DMS114 treated with DMSO at 0.1 percent for 48 hours (cell line): Measurements from ENCODE around the gene CBFB.
A peak's percentile ranks its signal among the peaks of the same experiment; 100 is the strongest.
"Not testable (repeated sequence)": the region's sequence is repeated elsewhere in the genome, so short reads cannot be mapped to it uniquely, and the experiment has no call there.

ENCODE experiments used
- DNase-seq: peaks from one replicate; lab custom pipeline; 2025; ENCODE audit not compliant: unreplicated experiment; lab: John Stamatoyannopoulos, UW

The CBFB gene

GRCh38 chr16:67120025-67120424 lies 91.1 kb downstream of the CBFB start:
- no peak for DNase-seq

- not testable (repeated sequence) for DNase-seq
Measured at GRCh38 chr16:67122799-67123198, 93.8 kb downstream of the CBFB start.

- no peak for DNase-seq
Measured at GRCh38 chr16:67128417-67128816, 99.5 kb downstream of the CBFB start.

- DNase-seq: no peak
Measured at GRCh38 chr16:67128887-67129286, 99.9 kb downstream of the CBFB start.

GRCh38 chr16:67129422-67129821 lies 100.5 kb downstream of the CBFB start:
- DNase-seq: no peak

GRCh38 chr16:67137605-67138004 lies 108.7 kb downstream of the CBFB start:
- DNase-seq: no peak

- DNase-seq: no peak
Measured at GRCh38 chr16:67141391-67141790, 112.4 kb downstream of the CBFB start.

- DNase-seq: no peak
Measured at GRCh38 chr16:67142342-67142741, 113.4 kb downstream of the CBFB start.

GRCh38 chr16:67144943-67145342 lies 116.0 kb downstream of the CBFB start:
- no peak for DNase-seq

- no peak for DNase-seq
Measured at GRCh38 chr16:67145746-67146145, 116.8 kb downstream of the CBFB start.

GRCh38 chr16:67146523-67147357 lies 117.8 kb downstream of the CBFB start:
- DNase-seq: no peak

- no peak for DNase-seq
Measured at GRCh38 chr16:67147437-67148140, 118.6 kb downstream of the CBFB start.

GRCh38 chr16:67148221-67148620 lies 119.3 kb downstream of the CBFB start:
- no peak for DNase-seq

GRCh38 chr16:67148656-67149275 lies 119.8 kb downstream of the CBFB start:
- DNase-seq: no peak

- DNase-seq: no peak
Measured at GRCh38 chr16:67149276-67150046, 120.5 kb downstream of the CBFB start.

GRCh38 chr16:67150047-67150832 lies 121.3 kb downstream of the CBFB start:
- DNase-seq: peak; percentile 72
